Liver (tissue), 9 donors: Measurements from ENCODE around the gene GNRH2. TPM values are rescaled to one million over a fixed set of nuclear protein-coding genes. Genes with fewer than 3 reads are reported as not detected.

Experiments used
- DNase-seq: peaks from one replicate; pipeline ENCODE4 v3.0.0-alpha.2; 2017; ENCODE audit warnings: low spot score
- H3K27ac ChIP-seq, 2 donors: one replicate each; pipeline ENCODE4 v1.7.0; 2013; ENCODE audit warnings: inconsistent platforms in 2 of 2, low read length in 2 of 2, control low read depth in 1 of 2, low read depth in 1 of 2, mild to moderate bottlenecking in 1 of 2
- H3K27me3 ChIP-seq, 4 donors: one replicate each; pipeline versions ENCODE4 v1.6.1 to v1.7.0; 2013; ENCODE audit warnings: low read length in 3 of 4, inconsistent platforms in 1 of 4, mild to moderate bottlenecking in 1 of 4, moderate library complexity in 1 of 4; ENCODE audit not compliant: control insufficient read depth in 4 of 4, insufficient read depth in 4 of 4
- H3K36me3 ChIP-seq, 4 donors: one replicate each; pipeline versions ENCODE4 v1.6.1 to v1.7.0; 2013; ENCODE audit warnings: low read length in 3 of 4, mild to moderate bottlenecking in 3 of 4, low read depth in 1 of 4, moderate library complexity in 1 of 4; ENCODE audit not compliant: control insufficient read depth in 4 of 4, insufficient read depth in 3 of 4
- H3K4me1 ChIP-seq, 4 donors: one replicate each; pipeline versions ENCODE4 v1.6.1 to v1.7.0; 2013; ENCODE audit warnings: low read length in 3 of 4, mild to moderate bottlenecking in 3 of 4, moderate library complexity in 1 of 4; ENCODE audit not compliant: control insufficient read depth in 4 of 4, insufficient read depth in 4 of 4
- H3K4me3 ChIP-seq, 3 donors: one replicate each; pipeline versions ENCODE4 v1.6.1 to v1.7.0; 2013; ENCODE audit warnings: low read length in 3 of 3, control low read depth in 1 of 3, low read depth in 1 of 3, mild to moderate bottlenecking in 1 of 3
- H3K9ac ChIP-seq, 2 donors: one replicate each; pipeline ENCODE4 v1.7.0; 2013; ENCODE audit warnings: low read length in 2 of 2, mild to moderate bottlenecking in 2 of 2, moderate library complexity in 2 of 2, control low read depth in 1 of 2, low read depth in 1 of 2
- H3K9me3 ChIP-seq, 4 donors: one replicate each; pipeline versions ENCODE4 v1.6.1 to v1.7.0; 2013; ENCODE audit warnings: low read length in 3 of 4; ENCODE audit not compliant: control insufficient read depth in 4 of 4
- CTCF ChIP-seq: fragments of 150-350 bp; IDR thresholded peaks from 2 replicates; pipeline ENCODE4 v1.5.1; 2017; ENCODE audit warnings: improper control_type of control experiment, low read depth, low read length; ENCODE audit not compliant: missing input control
- GABPA ChIP-seq, 2 donors: IDR thresholded peaks in 1 of 2; conservative IDR thresholded peaks in 1 of 2; 2 replicates each; pipeline ENCODE4 v1.6.1; 2016; ENCODE audit warnings: antibody characterized with exemption in 2 of 2, mild to moderate bottlenecking in 1 of 2, moderate library complexity in 1 of 2
- HNF4A ChIP-seq, 2 donors: conservative IDR thresholded peaks; 2 replicates each; pipeline ENCODE4 v1.6.1; 2016; ENCODE audit warnings: antibody characterized with exemption in 2 of 2, mild to moderate bottlenecking in 2 of 2
- REST ChIP-seq: IDR thresholded peaks from 2 replicates; pipeline ENCODE4 v1.6.1; 2016; ENCODE audit warnings: antibody characterized with exemption, mild to moderate bottlenecking
- RXRA ChIP-seq, 2 donors: IDR thresholded peaks; 2 replicates each; pipeline ENCODE4 v1.6.1; 2017 to 2018; ENCODE audit warnings: antibody characterized with exemption in 2 of 2, mild to moderate bottlenecking in 1 of 2
- YY1 ChIP-seq: IDR thresholded peaks from 2 replicates; pipeline ENCODE4 v1.6.1; 2016; ENCODE audit warnings: antibody characterized with exemption, mild to moderate bottlenecking
- WGBS: extraction: QIAGEN DNeasy Blood & Tissue Kit; methylation state at CpG from one replicate; pipeline ENCODE4 v1.1.7; 2013; 5-methylcytosine and 5-hydroxymethylcytosine counted together
- polyA plus RNA-seq, 2 donors: library from polyadenylated mRNA; stranded (reverse) in 1 of 2; unstranded in 1 of 2; fragments of 200-250 nt in 1 of 2; fragments of >200 nt in 1 of 2; fragmentation: Nextera tagmentation in 1 of 2; extraction: Ambion mirVana in 1 of 2; gene quantifications; one replicate each; pipeline versions ENCODE4 v1.2.1 to v1.2.3, GENCODE V29; 2013 to 2015
- total RNA-seq, 2 donors: library from RNA; depleted of rRNA; stranded (reverse); fragments of >200 nt; gene quantifications; one replicate each; pipeline ENCODE4 v1.2.3, GENCODE V29; 2014
- TF ChIP-seq, protein P1 (sequence below): IDR thresholded peaks from 2 replicates; pipeline ENCODE4 v1.6.1; 2016; ENCODE audit warnings: antibody characterized with exemption
- donor health status: healthy.
- donor health status: healthy.
- donor health status: healthy.
- donor health status: healthy.
- donor health status: healthy.

Gene GNRH2
- total and polyA plus RNA-seq, 4 donors, result 0.25 to 0.58 (median 0.44) TPM; not detected in 1

GRCh38 chr20:3084283-3084985 lies 41.0 kb downstream of the GNRH2 start, which contains the start of gene AVP (continued):
- no peak for TF ChIP-seq REST
- TF ChIP-seq, protein P1, sequence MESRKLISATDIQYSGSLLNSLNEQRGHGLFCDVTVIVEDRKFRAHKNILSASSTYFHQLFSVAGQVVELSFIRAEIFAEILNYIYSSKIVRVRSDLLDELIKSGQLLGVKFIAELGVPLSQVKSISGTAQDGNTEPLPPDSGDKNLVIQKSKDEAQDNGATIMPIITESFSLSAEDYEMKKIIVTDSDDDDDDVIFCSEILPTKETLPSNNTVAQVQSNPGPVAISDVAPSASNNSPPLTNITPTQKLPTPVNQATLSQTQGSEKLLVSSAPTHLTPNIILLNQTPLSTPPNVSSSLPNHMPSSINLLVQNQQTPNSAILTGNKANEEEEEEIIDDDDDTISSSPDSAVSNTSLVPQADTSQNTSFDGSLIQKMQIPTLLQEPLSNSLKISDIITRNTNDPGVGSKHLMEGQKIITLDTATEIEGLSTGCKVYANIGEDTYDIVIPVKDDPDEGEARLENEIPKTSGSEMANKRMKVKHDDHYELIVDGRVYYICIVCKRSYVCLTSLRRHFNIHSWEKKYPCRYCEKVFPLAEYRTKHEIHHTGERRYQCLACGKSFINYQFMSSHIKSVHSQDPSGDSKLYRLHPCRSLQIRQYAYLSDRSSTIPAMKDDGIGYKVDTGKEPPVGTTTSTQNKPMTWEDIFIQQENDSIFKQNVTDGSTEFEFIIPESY, result no peak
- no peak for TF ChIP-seq RXRA (IDR thresholded peaks at IDR 0.05)
- no peak for TF ChIP-seq HNF4A (conservative IDR thresholded peaks at IDR 0.05)
- no peak for TF ChIP-seq GABPA (IDR thresholded peaks at IDR 0.05 in 1 of 2, conservative IDR thresholded peaks at IDR 0.05 in 1 of 2)

GRCh38 chr20:3084986-3085360 lies 41.6 kb downstream of the GNRH2 start:
- DNase-seq, result no peak
- no peak overlapping the region for H3K27ac ChIP-seq
- no peaks in the 10 kb centered on the region for H3K9me3 ChIP-seq
- H3K36me3 ChIP-seq, result no peaks in the 10 kb centered on the region
- peaks cover 0 to 2% (median 0%) of the 10 kb centered on the region in 4 donors for H3K27me3 ChIP-seq
- no peak overlapping the region for H3K4me3 ChIP-seq
- peaks cover 13 to 26% (median 16%) of the 10 kb centered on the region in 4 donors for H3K4me1 ChIP-seq
- 89% methylated on average over 7 of the region's 7 CpGs for WGBS
- no peak for TF ChIP-seq YY1
- H3K9ac ChIP-seq, result no peak overlapping the region

- Histone ChIP-seq H3K4me1 (peaks cover 8 to 21% (median 11%) of the 10 kb centered on the region in 4 donors), H3K27me3 (peaks cover 0 to 2% (median 0%) of the 10 kb centered on the region in 4 donors)
Observed at GRCh38 chr20:3085571-3086072, 42.2 kb downstream of the GNRH2 start.

More at GRCh38 chr20:3085571-3086072, 42.2 kb downstream of the GNRH2 start:
- no peak overlapping the region for H3K9ac ChIP-seq
- H3K27ac ChIP-seq, result no peak overlapping the region
- no peaks in the 10 kb centered on the region for H3K9me3 ChIP-seq
- 98% methylated on average over 8 of the region's 8 CpGs for WGBS
- no peak for TF ChIP-seq HNF4A (conservative IDR thresholded peaks at IDR 0.05)
- TF ChIP-seq, protein P1, result no peak
- TF ChIP-seq RXRA (IDR thresholded peaks at IDR 0.05), result no peak
- TF ChIP-seq CTCF, result no peak
- no peak for DNase-seq
- H3K36me3 ChIP-seq, result no peaks in the 10 kb centered on the region
- H3K4me3 ChIP-seq, result no peak overlapping the region
